Activated T-helper 1 cell treated with anti-CD3 and anti-CD28 coated beads, Interleukin-12 subunit alpha, Interleukin-12 subunit beta, Interleukin-2, Interleukin-4 antibody, amounts not matched to agents 30 ng/mL and 10 ng/mL and 1 ng/mL, durations not matched to agents 14 hours and 24 hours and 36 hours (primary cell): ENCODE results near the gene ZNF573. TPM values are rescaled to one million over a fixed set of nuclear protein-coding genes. Genes with fewer than 3 reads are reported as not detected.

Experiments
- DNase-seq: peaks from one replicate; pipeline ENCODE4 v3.0.0; 2021; ENCODE audit warnings: low spot score
- H3K27ac Mint-ChIP-seq: one replicate; pipeline ENCODE4 v1.8.0; 2021; ENCODE audit warnings: mild to moderate bottlenecking, mixed read lengths
- H3K27me3 Mint-ChIP-seq: one replicate; pipeline ENCODE4 v1.8.0; 2022; ENCODE audit warnings: mild to moderate bottlenecking, moderate library complexity, mixed read lengths; ENCODE audit not compliant: insufficient read depth
- H3K36me3 Mint-ChIP-seq: one replicate; pipeline ENCODE4 v1.8.0; 2021; ENCODE audit warnings: low read depth, mixed read lengths
- H3K4me1 Mint-ChIP-seq: one replicate; pipeline ENCODE4 v1.8.0; 2021; ENCODE audit warnings: low read depth, mixed read lengths
- H3K4me3 Mint-ChIP-seq: one replicate; pipeline ENCODE4 v1.8.0; 2021; ENCODE audit warnings: mild to moderate bottlenecking, moderate library complexity, mixed read lengths
- H3K9me3 Mint-ChIP-seq: one replicate; pipeline ENCODE4 v1.8.0; 2021; ENCODE audit warnings: mixed read lengths
- intact Hi-C: fragments of 100-400 bp; cut with micrococcal nuclease; formaldehyde crosslinking; loops from one replicate; pipeline ENCODE4 v1.15.1; 2024
- total RNA-seq: library from RNA; stranded (reverse); gene quantifications from 2 replicates; pipeline ENCODE4 v1.2.3, GENCODE V29; 2022

The ZNF573 gene
- total RNA-seq, 1 donor from 2014 or later: 5.6 TPM

GRCh38 chr19:37725181-37725580, 54.2 kb downstream of the ZNF573 start:
- H3K36me3 Mint-ChIP-seq: peaks cover 3% of the 10 kb centered on the region
- H3K27me3 Mint-ChIP-seq: no peaks in the 10 kb centered on the region
- no peak for DNase-seq
- no peak overlapping the region for H3K27ac Mint-ChIP-seq
- no peak overlapping the region for H3K4me3 Mint-ChIP-seq
- peaks cover 37% of the 10 kb centered on the region for H3K9me3 Mint-ChIP-seq
- no peaks in the 10 kb centered on the region for H3K4me1 Mint-ChIP-seq
- intact Hi-C loops: no loop called here

- H3K4me1 Mint-ChIP-seq: peaks cover 9% of the 10 kb centered on the region
- peaks cover 7% of the 10 kb centered on the region for H3K36me3 Mint-ChIP-seq
- no peak for DNase-seq
- H3K27ac Mint-ChIP-seq: peak overlapping the region; percentile 67
- peaks cover 32% of the 10 kb centered on the region for H3K9me3 Mint-ChIP-seq
- H3K27me3 Mint-ChIP-seq: no peaks in the 10 kb centered on the region
- H3K4me3 Mint-ChIP-seq: peak overlapping the region; percentile 87
- intact Hi-C loops: loop anchor here (1.0 to 2.0 kb wide), 3 partner anchors 59 to 254 kb away; partner anchors contain the start of genes ZFP30 and ZNF573
These were observed 59.5 kb downstream of the ZNF573 start for GRCh38 chr19:37719927-37720265.

GRCh38 chr19:37719111-37719926, 60.1 kb downstream of the ZNF573 start, which contains the start of gene ZNF607:
Gene ZNF607, minus strand, starts transcription at chr19:37719761. Its CDS starts 8,143 bp downstream, at chr19:37711618.
- DNase-seq: peak; percentile 67
- peaks cover 30% of the 10 kb centered on the region for H3K9me3 Mint-ChIP-seq
- peaks cover 7% of the 10 kb centered on the region for H3K36me3 Mint-ChIP-seq
- H3K4me3 Mint-ChIP-seq: peak within 1 kb of the TSS; percentile 87
- intact Hi-C loops: loop anchor here (1.0 to 2.0 kb wide), 3 partner anchors 60 to 253 kb away; partner anchors contain the start of genes ZFP30 and ZNF573
- peaks cover 9% of the 10 kb centered on the region for H3K4me1 Mint-ChIP-seq
- H3K27me3 Mint-ChIP-seq: no peaks in the 10 kb centered on the region
- peak within 1 kb of the TSS; percentile 67 for H3K27ac Mint-ChIP-seq

GRCh38 chr19:37718304-37718703, 61.1 kb downstream of the ZNF573 start:
- H3K36me3 Mint-ChIP-seq: peaks cover 7% of the 10 kb centered on the region
- H3K4me1 Mint-ChIP-seq: peaks cover 9% of the 10 kb centered on the region
- H3K27me3 Mint-ChIP-seq: no peaks in the 10 kb centered on the region
- intact Hi-C loops: loop anchor here (2.0 kb wide), 1 partner anchor 64 kb away; the partner anchor contains the start of gene ZFP30
- H3K27ac Mint-ChIP-seq: no peak overlapping the region
- peak overlapping the region; percentile 87 for H3K4me3 Mint-ChIP-seq
- DNase-seq: no peak
- peaks cover 23% of the 10 kb centered on the region for H3K9me3 Mint-ChIP-seq

- intact Hi-C loops: no loop called here
- peaks cover 9% of the 10 kb centered on the region for H3K36me3 Mint-ChIP-seq
- no peak overlapping the region for H3K4me3 Mint-ChIP-seq
- peaks cover 34% of the 10 kb centered on the region for H3K9me3 Mint-ChIP-seq
- H3K27me3 Mint-ChIP-seq: no peaks in the 10 kb centered on the region
- H3K4me1 Mint-ChIP-seq: peaks cover 9% of the 10 kb centered on the region
- H3K27ac Mint-ChIP-seq: no peak overlapping the region
- DNase-seq: no peak
These were observed 63.2 kb downstream of the ZNF573 start for GRCh38 chr19:37716140-37716539.

GRCh38 chr19:37706052-37706605, 73.3 kb downstream of the ZNF573 start:
- no peak overlapping the region for H3K27ac Mint-ChIP-seq
- no peak for DNase-seq
- intact Hi-C loops: no loop called here
- H3K9me3 Mint-ChIP-seq: peaks cover 61% of the 10 kb centered on the region
- H3K4me3 Mint-ChIP-seq: no peak overlapping the region
- no peaks in the 10 kb centered on the region for H3K4me1 Mint-ChIP-seq
- no peaks in the 10 kb centered on the region for H3K27me3 Mint-ChIP-seq
- H3K36me3 Mint-ChIP-seq: peaks cover 16% of the 10 kb centered on the region

GRCh38 chr19:37699057-37699456, 80.3 kb downstream of the ZNF573 start:
- Mint-ChIP-seq H3K27me3 (no peaks in the 10 kb centered on the region), H3K4me3 (no peak overlapping the region), H3K27ac (no peak overlapping the region), H3K36me3 (peaks cover 17% of the 10 kb centered on the region), H3K4me1 (no peaks in the 10 kb centered on the region), H3K9me3 (peaks cover 74% of the 10 kb centered on the region)
- intact Hi-C loops: no loop called here
- no peak for DNase-seq

GRCh38 chr19:37698216-37698615, 81.2 kb downstream of the ZNF573 start:
- H3K9me3 Mint-ChIP-seq: peaks cover 74% of the 10 kb centered on the region
- intact Hi-C loops: no loop called here
- H3K27me3 Mint-ChIP-seq: no peaks in the 10 kb centered on the region
- no peak for DNase-seq
- no peak overlapping the region for H3K27ac Mint-ChIP-seq
- no peaks in the 10 kb centered on the region for H3K4me1 Mint-ChIP-seq
- peaks cover 17% of the 10 kb centered on the region for H3K36me3 Mint-ChIP-seq
- no peak overlapping the region for H3K4me3 Mint-ChIP-seq

GRCh38 chr19:37695144-37695899, 84.1 kb downstream of the ZNF573 start:
- Mint-ChIP-seq H3K9me3 (peaks cover 70% of the 10 kb centered on the region), H3K36me3 (peaks cover 18% of the 10 kb centered on the region), H3K27me3 (no peaks in the 10 kb centered on the region), H3K4me1 (peaks cover 7% of the 10 kb centered on the region), H3K4me3 (no peak overlapping the region), H3K27ac (no peak overlapping the region)
- DNase-seq: no peak
- intact Hi-C loops: no loop called here

- Mint-ChIP-seq H3K27ac (no peak overlapping the region), H3K9me3 (peaks cover 54% of the 10 kb centered on the region), H3K4me3 (no peak overlapping the region), H3K4me1 (peaks cover 7% of the 10 kb centered on the region), H3K27me3 (no peaks in the 10 kb centered on the region), H3K36me3 (peaks cover 6% of the 10 kb centered on the region)
- DNase-seq: no peak
- intact Hi-C loops: no loop called here
These were observed 86.3 kb downstream of the ZNF573 start for GRCh38 chr19:37692956-37693620.

- intact Hi-C loops: no loop called here
- Mint-ChIP-seq H3K27ac (peak overlapping the region; percentile 67), H3K36me3 (peaks cover 6% of the 10 kb centered on the region)
These were observed 87.4 kb downstream of the ZNF573 start for GRCh38 chr19:37691881-37692504.

More at GRCh38 chr19:37691881-37692504, 87.4 kb downstream of the ZNF573 start:
- peak; percentile 46 for DNase-seq
- peak overlapping the region; percentile 90 for H3K4me3 Mint-ChIP-seq
- H3K9me3 Mint-ChIP-seq: peaks cover 50% of the 10 kb centered on the region
- H3K27me3 Mint-ChIP-seq: no peaks in the 10 kb centered on the region
- peaks cover 7% of the 10 kb centered on the region for H3K4me1 Mint-ChIP-seq
